Neural progenitor cell (in vitro differentiated cells): ENCODE results near the gene U2AF2. TPM values are rescaled to one million over a fixed set of nuclear protein-coding genes. Genes with fewer than 3 reads are reported as not detected.
A peak's percentile ranks its signal among the peaks of the same experiment; 100 is the strongest.

ENCODE experiments used
- DNase-seq: peaks from one replicate; pipeline ENCODE4 v3.0.0-alpha.2; 2016; ENCODE audit warnings: low spot score
- H2AFZ ChIP-seq: fragments of 200-600 bp; sonication (generic); replicated peaks from 2 replicates; pipeline ENCODE4 v1.6.1; 2016; ENCODE audit warnings: antibody characterized with exemption
- H3F3A ChIP-seq: fragments of 200-600 bp; sonication (generic); 2 replicates; pipeline ENCODE4 v1.6.1; 2016; ENCODE audit warnings: antibody characterized with exemption, low read depth
- H3K27ac ChIP-seq: fragments of 200-600 bp; sonication (generic); 2 replicates; pipeline ENCODE4 v1.5.1; 2016; ENCODE audit warnings: mild to moderate bottlenecking
- H3K27me3 ChIP-seq: fragments of 200-600 bp; sonication (generic); 2 replicates; pipeline ENCODE4 v1.6.1; 2016; ENCODE audit warnings: mild to moderate bottlenecking, moderate library complexity
- H3K36me3 ChIP-seq: fragments of 200-600 bp; sonication (generic); 2 replicates; pipeline ENCODE4 v1.5.1; 2016
- H3K4me1 ChIP-seq: fragments of 200-600 bp; sonication (generic); 2 replicates; pipeline ENCODE4 v1.6.1; 2016; ENCODE audit warnings: mixed run types
- H3K4me2 ChIP-seq: fragments of 200-600 bp; sonication (generic); 2 replicates; pipeline ENCODE4 v1.6.1; 2016
- H3K4me3 ChIP-seq: fragments of 200-600 bp; sonication (generic); 2 replicates; pipeline ENCODE4 v1.5.1; 2016
- H3K79me2 ChIP-seq: fragments of 200-600 bp; sonication (generic); 2 replicates; pipeline ENCODE4 v1.6.1; 2016; ENCODE audit warnings: low read depth
- H3K9ac ChIP-seq: fragments of 200-600 bp; sonication (generic); 2 replicates; pipeline ENCODE4 v1.6.1; 2016
- H3K9me3 ChIP-seq: fragments of 200-600 bp; sonication (generic); 2 replicates; pipeline ENCODE4 v1.5.1; 2016; ENCODE audit warnings: low read depth
- H4K20me1 ChIP-seq: fragments of 200-600 bp; sonication (generic); 2 replicates; pipeline ENCODE4 v1.6.1; 2016; ENCODE audit warnings: low read depth
- H3K27ac Mint-ChIP-seq: 3 replicates; pipeline ENCODE4 v1.8.0; 2021; ENCODE audit warnings: mixed read lengths
- H3K27me3 Mint-ChIP-seq: 2 replicates; pipeline ENCODE4 v1.8.0; 2022; ENCODE audit warnings: low read depth, mild to moderate bottlenecking, inconsistent platforms, moderate library complexity, mixed read lengths; ENCODE audit not compliant: insufficient read depth
- H3K36me3 Mint-ChIP-seq: 3 replicates; pipeline ENCODE4 v1.8.0; 2021; ENCODE audit warnings: mixed read lengths
- H3K4me1 Mint-ChIP-seq: 3 replicates; pipeline ENCODE4 v1.8.0; 2021; ENCODE audit warnings: mixed read lengths
- H3K4me3 Mint-ChIP-seq: 3 replicates; pipeline ENCODE4 v1.8.0; 2021; ENCODE audit warnings: mild to moderate bottlenecking, moderate library complexity, mixed read lengths
- H3K9me3 Mint-ChIP-seq: 3 replicates; pipeline ENCODE4 v1.8.0; 2020; ENCODE audit warnings: mixed read lengths
- CTCF ChIP-seq: fragments of 200-600 bp; sonication (generic); IDR thresholded peaks from 2 replicates; pipeline ENCODE4 v1.5.1; 2017; ENCODE audit warnings: antibody characterized with exemption, mild to moderate bottlenecking
- EZH2 ChIP-seq: fragments of 200-600 bp; sonication (generic); IDR thresholded peaks from 2 replicates; pipeline ENCODE4 v1.6.1; 2017; ENCODE audit warnings: antibody characterized with exemption, mild to moderate bottlenecking, moderate library complexity
- EZH2phosphoT487 ChIP-seq: fragments of 200-600 bp; sonication (generic); IDR thresholded peaks from 2 replicates; pipeline ENCODE4 v1.6.1; 2017; ENCODE audit warnings: antibody characterized with exemption
- total RNA-seq: library from RNA; depleted of rRNA; stranded (reverse); fragments of >200 nt; gene quantifications from 2 replicates; pipeline ENCODE4 v1.2.3, GENCODE V29; 2015; ENCODE audit warnings: low replicate concordance

Gene U2AF2
- total RNA-seq, 1 donor from 2014 or later: 124 TPM

- Histone ChIP-seq H3K36me3 (no peaks in the 10 kb centered on the region), H2AFZ (peak within 1 kb of the TSS; percentile 57), H3K9ac (peak within 1 kb of the TSS; percentile 73), H4K20me1 (peaks cover 13% of the 10 kb centered on the region), H3K4me3 (peak within 1 kb of the TSS; percentile 80), H3K4me1 (peaks cover 23% of the 10 kb centered on the region), H3F3A (peaks cover 44% of the 10 kb centered on the region), H3K9me3 (no peaks in the 10 kb centered on the region), H3K27me3 (no peaks in the 10 kb centered on the region), H3K4me2 (peak within 1 kb of the TSS; percentile 99), H3K79me2 (peaks cover 92% of the 10 kb centered on the region), H3K27ac (peak within 1 kb of the TSS; percentile 85)
- TF ChIP-seq CTCF: no peak
- TF ChIP-seq EZH2phosphoT487: no peak
- no peak for TF ChIP-seq EZH2
- DNase-seq: peak; percentile 78
- Mint-ChIP-seq H3K27ac (peak within 1 kb of the TSS; percentile 94), H3K4me3 (peak within 1 kb of the TSS; percentile 92), H3K9me3 (no peaks in the 10 kb centered on the region), H3K36me3 (peaks cover 15% of the 10 kb centered on the region), H3K4me1 (peaks cover 45% of the 10 kb centered on the region), H3K27me3 (peaks cover 29% of the 10 kb centered on the region)
Measured at GRCh38 chr19:55640577-55641425, 14.0 kb upstream of the U2AF2 start, which contains the start of gene ZNF580. ZNF580 (plus strand) TSS chr19:55641002; CDS start chr19:55642509, 1,507 bp downstream.

GRCh38 chr19:55641426-55642152 lies 13.2 kb upstream of the U2AF2 start:
- peak; percentile 64 for DNase-seq
- H4K20me1 ChIP-seq: peaks cover 5% of the 10 kb centered on the region
- Mint-ChIP-seq H3K27me3 (peaks cover 25% of the 10 kb centered on the region), H3K4me1 (peaks cover 37% of the 10 kb centered on the region), H3K4me3 (peak overlapping the region; percentile 90), H3K9me3 (no peaks in the 10 kb centered on the region), H3K36me3 (peaks cover 15% of the 10 kb centered on the region), H3K27ac (peak overlapping the region; percentile 39)
- TF ChIP-seq EZH2phosphoT487: no peak
- no peak for TF ChIP-seq CTCF
- TF ChIP-seq EZH2: no peak
- H3K79me2 ChIP-seq: peaks cover 89% of the 10 kb centered on the region
- H2AFZ ChIP-seq: peak overlapping the region; percentile 57
- H3K4me3 ChIP-seq: peak overlapping the region; percentile 80
- peak overlapping the region; percentile 99 for H3K4me2 ChIP-seq
- peaks cover 19% of the 10 kb centered on the region for H3K4me1 ChIP-seq
- no peaks in the 10 kb centered on the region for H3K9me3 ChIP-seq
- peak overlapping the region; percentile 73 for H3K9ac ChIP-seq
- no peaks in the 10 kb centered on the region for H3K36me3 ChIP-seq
- H3K27ac ChIP-seq: peak overlapping the region; percentile 85
- H3F3A ChIP-seq: peaks cover 45% of the 10 kb centered on the region
- H3K27me3 ChIP-seq: no peaks in the 10 kb centered on the region

GRCh38 chr19:55642153-55643002 lies 12.5 kb upstream of the U2AF2 start:
- Mint-ChIP-seq H3K4me1 (peaks cover 42% of the 10 kb centered on the region), H3K4me3 (peak overlapping the region; percentile 96), H3K27ac (peak overlapping the region; percentile 12), H3K27me3 (peaks cover 25% of the 10 kb centered on the region), H3K9me3 (no peaks in the 10 kb centered on the region), H3K36me3 (peaks cover 18% of the 10 kb centered on the region)
- H3K9ac ChIP-seq: peak overlapping the region; percentile 73
- H3K4me2 ChIP-seq: peak overlapping the region; percentile 99
- no peak overlapping the region for H2AFZ ChIP-seq
- H3K4me1 ChIP-seq: peaks cover 26% of the 10 kb centered on the region
- peak overlapping the region; percentile 80 for H3K4me3 ChIP-seq
- H3F3A ChIP-seq: peaks cover 53% of the 10 kb centered on the region
- H3K79me2 ChIP-seq: peaks cover 90% of the 10 kb centered on the region
- H3K9me3 ChIP-seq: no peaks in the 10 kb centered on the region
- peak; percentile 57 for DNase-seq
- H3K27me3 ChIP-seq: no peaks in the 10 kb centered on the region
- H3K36me3 ChIP-seq: no peaks in the 10 kb centered on the region
- H4K20me1 ChIP-seq: peaks cover 4% of the 10 kb centered on the region
- no peak overlapping the region for H3K27ac ChIP-seq
- no peak for TF ChIP-seq EZH2
- TF ChIP-seq CTCF: no peak
- no peak for TF ChIP-seq EZH2phosphoT487
